ENCODE data around the gene GMPPA. TPM values are rescaled to one million over a fixed set of nuclear protein-coding genes. Genes with fewer than 3 reads are reported as not detected.

Gene GMPPA
- total and polyA plus RNA-seq, 9 of the 15 experiments (the other 6 are each of a cell fraction or from before 2014, with no cell fraction given) = 7.0 to 101 (median 66.7) TPM

DNA sequence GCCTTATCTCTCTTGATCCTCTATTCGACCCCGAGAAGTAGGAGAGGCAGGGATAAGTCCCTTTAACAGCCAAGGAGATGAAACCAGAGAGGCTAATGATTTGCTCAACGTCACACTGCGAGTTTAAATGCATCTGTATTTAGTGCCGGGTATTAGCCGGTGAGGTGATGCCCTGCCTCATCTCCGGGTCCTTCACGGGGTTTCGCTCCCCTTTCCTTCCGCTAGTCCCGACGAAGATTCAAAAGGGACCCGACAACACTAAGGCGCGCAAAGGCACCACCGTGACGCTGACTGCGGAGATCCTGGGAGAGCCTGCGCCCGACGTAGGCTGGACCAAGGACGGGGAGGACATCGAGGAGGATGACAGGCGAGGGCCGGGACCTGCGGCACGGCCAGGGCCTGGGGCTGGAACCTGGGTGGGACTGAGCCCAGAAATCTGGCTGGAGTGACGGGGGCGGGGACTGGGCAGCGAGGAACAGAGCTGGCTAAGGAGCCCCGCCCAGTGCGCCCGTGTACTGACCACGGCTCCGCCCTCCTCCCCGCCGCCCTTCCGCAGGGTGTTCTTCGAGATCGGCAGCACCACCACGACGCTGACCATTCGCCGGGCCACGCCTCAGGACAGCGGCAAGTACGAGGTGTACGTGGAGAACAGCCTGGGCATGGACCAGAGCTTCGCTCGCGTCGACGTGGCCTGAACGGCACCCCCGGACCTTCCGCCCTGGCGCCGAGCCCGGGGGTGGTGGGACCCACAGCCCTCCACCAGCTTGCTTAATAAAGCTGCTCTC is 1.0 kb upstream of the GMPPA start (continued):
- TF ChIP-seq, protein P1, sequence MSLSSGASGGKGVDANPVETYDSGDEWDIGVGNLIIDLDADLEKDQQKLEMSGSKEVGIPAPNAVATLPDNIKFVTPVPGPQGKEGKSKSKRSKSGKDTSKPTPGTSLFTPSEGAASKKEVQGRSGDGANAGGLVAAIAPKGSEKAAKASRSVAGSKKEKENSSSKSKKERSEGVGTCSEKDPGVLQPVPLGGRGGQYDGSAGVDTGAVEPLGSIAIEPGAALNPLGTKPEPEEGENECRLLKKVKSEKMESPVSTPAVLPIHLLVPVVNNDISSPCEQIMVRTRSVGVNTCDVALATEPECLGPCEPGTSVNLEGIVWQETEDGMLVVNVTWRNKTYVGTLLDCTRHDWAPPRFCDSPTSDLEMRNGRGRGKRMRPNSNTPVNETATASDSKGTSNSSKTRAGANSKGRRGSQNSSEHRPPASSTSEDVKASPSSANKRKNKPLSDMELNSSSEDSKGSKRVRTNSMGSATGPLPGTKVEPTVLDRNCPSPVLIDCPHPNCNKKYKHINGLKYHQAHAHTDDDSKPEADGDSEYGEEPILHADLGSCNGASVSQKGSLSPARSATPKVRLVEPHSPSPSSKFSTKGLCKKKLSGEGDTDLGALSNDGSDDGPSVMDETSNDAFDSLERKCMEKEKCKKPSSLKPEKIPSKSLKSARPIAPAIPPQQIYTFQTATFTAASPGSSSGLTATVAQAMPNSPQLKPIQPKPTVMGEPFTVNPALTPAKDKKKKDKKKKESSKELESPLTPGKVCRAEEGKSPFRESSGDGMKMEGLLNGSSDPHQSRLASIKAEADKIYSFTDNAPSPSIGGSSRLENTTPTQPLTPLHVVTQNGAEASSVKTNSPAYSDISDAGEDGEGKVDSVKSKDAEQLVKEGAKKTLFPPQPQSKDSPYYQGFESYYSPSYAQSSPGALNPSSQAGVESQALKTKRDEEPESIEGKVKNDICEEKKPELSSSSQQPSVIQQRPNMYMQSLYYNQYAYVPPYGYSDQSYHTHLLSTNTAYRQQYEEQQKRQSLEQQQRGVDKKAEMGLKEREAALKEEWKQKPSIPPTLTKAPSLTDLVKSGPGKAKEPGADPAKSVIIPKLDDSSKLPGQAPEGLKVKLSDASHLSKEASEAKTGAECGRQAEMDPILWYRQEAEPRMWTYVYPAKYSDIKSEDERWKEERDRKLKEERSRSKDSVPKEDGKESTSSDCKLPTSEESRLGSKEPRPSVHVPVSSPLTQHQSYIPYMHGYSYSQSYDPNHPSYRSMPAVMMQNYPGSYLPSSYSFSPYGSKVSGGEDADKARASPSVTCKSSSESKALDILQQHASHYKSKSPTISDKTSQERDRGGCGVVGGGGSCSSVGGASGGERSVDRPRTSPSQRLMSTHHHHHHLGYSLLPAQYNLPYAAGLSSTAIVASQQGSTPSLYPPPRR (CRISPR knock-in tag; IDR thresholded peaks at IDR 0.05; ENCODE audit: borderline replicate concordance) = no peak
- no peak for TF ChIP-seq KLF16 (IDR thresholded peaks at IDR 0.05)
- TF ChIP-seq, protein P2, sequence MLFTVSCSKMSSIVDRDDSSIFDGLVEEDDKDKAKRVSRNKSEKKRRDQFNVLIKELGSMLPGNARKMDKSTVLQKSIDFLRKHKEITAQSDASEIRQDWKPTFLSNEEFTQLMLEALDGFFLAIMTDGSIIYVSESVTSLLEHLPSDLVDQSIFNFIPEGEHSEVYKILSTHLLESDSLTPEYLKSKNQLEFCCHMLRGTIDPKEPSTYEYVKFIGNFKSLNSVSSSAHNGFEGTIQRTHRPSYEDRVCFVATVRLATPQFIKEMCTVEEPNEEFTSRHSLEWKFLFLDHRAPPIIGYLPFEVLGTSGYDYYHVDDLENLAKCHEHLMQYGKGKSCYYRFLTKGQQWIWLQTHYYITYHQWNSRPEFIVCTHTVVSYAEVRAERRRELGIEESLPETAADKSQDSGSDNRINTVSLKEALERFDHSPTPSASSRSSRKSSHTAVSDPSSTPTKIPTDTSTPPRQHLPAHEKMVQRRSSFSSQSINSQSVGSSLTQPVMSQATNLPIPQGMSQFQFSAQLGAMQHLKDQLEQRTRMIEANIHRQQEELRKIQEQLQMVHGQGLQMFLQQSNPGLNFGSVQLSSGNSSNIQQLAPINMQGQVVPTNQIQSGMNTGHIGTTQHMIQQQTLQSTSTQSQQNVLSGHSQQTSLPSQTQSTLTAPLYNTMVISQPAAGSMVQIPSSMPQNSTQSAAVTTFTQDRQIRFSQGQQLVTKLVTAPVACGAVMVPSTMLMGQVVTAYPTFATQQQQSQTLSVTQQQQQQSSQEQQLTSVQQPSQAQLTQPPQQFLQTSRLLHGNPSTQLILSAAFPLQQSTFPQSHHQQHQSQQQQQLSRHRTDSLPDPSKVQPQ (CRISPR knock-in tag; IDR thresholded peaks at IDR 0.05; ENCODE audit: borderline replicate concordance) = no peak
- TF ChIP-seq RBBP5 (IDR thresholded peaks at IDR 0.05; ENCODE audit: borderline replicate concordance, insufficient read depth, low read length, poor library complexity, severe bottlenecking) = no peak
- no peak for TF ChIP-seq BDP1 (IDR thresholded peaks at IDR 0.05; ENCODE audit: insufficient read depth, insufficient read length)
- TF ChIP-seq, protein P3, sequence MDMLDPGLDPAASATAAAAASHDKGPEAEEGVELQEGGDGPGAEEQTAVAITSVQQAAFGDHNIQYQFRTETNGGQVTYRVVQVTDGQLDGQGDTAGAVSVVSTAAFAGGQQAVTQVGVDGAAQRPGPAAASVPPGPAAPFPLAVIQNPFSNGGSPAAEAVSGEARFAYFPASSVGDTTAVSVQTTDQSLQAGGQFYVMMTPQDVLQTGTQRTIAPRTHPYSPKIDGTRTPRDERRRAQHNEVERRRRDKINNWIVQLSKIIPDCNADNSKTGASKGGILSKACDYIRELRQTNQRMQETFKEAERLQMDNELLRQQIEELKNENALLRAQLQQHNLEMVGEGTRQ (CRISPR knock-in tag; IDR thresholded peaks at IDR 0.05) = no peak
- no peak for TF ChIP-seq BRCA1 (IDR thresholded peaks at IDR 0.05)
- no peak for TF ChIP-seq BRCA1 (CRISPR knock-in tag; IDR thresholded peaks at IDR 0.05)
- TF ChIP-seq SMARCB1 (IDR thresholded peaks at IDR 0.05; ENCODE audit: insufficient read length, low read depth) = no peak
- no peak for TF ChIP-seq CEBPG (CRISPR knock-in tag; IDR thresholded peaks at IDR 0.05)
- no peak for TF ChIP-seq CEBPG (tag; conservative IDR thresholded peaks at IDR 0.05 in 1 of 2, IDR thresholded peaks at IDR 0.05 in 1 of 2)
- TF ChIP-seq BHLHE40 (IDR thresholded peaks at IDR 0.05; ENCODE audit: low read length) = no peak
- TF ChIP-seq ZNF778 (CRISPR knock-in tag; IDR thresholded peaks at IDR 0.05) = no peak
- no peak for TF ChIP-seq ZNF41 (CRISPR knock-in tag; conservative IDR thresholded peaks at IDR 0.05)
- no peak for TF ChIP-seq SREBF1 (IDR thresholded peaks at IDR 0.05; ENCODE audit: borderline replicate concordance, low read depth, low read length)
- TF ChIP-seq, protein P4, sequence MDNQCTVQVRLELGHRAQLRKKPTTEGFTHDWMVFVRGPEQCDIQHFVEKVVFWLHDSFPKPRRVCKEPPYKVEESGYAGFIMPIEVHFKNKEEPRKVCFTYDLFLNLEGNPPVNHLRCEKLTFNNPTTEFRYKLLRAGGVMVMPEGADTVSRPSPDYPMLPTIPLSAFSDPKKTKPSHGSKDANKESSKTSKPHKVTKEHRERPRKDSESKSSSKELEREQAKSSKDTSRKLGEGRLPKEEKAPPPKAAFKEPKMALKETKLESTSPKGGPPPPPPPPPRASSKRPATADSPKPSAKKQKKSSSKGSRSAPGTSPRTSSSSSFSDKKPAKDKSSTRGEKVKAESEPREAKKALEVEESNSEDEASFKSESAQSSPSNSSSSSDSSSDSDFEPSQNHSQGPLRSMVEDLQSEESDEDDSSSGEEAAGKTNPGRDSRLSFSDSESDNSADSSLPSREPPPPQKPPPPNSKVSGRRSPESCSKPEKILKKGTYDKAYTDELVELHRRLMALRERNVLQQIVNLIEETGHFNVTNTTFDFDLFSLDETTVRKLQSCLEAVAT (IDR thresholded peaks at IDR 0.05) = no peak; a peak in 1 of 4 replicates

Data from K562 (cell line).